Transverse colon (tissue), 4 donors: ENCODE measurements around the gene ABCD1. TPM values are rescaled to one million over a fixed set of nuclear protein-coding genes. Genes with fewer than 3 reads are reported as not detected.
"Not testable (repeated sequence)": the region's sequence is repeated elsewhere in the genome, so short reads cannot be mapped to it uniquely, and the experiment has no call there.

Source experiments
- DNase-seq: peaks from one replicate; pipeline ENCODE4 v3.0.0-alpha.2; 2019
- H3K27ac ChIP-seq, 4 donors: fragments of 200-600 bp; sonication (generic); 2 replicates each; pipeline ENCODE4 v1.5.1; 2016 to 2018; ENCODE audit warnings: inconsistent platforms in 4 of 4
- H3K27me3 ChIP-seq: fragments of 200-600 bp; sonication (generic); 2 replicates; pipeline ENCODE4 v1.5.1; 2017; ENCODE audit warnings: inconsistent platforms
- H3K36me3 ChIP-seq, 4 donors: fragments of 200-600 bp; sonication (generic); 2 replicates each; pipeline ENCODE4 v1.5.1; 2017 to 2019; ENCODE audit warnings: inconsistent platforms in 4 of 4
- H3K4me1 ChIP-seq, 4 donors: fragments of 200-600 bp; sonication (generic); 2 replicates each; pipeline ENCODE4 v1.5.1; 2017 to 2020; ENCODE audit warnings: inconsistent platforms in 4 of 4
- H3K4me3 ChIP-seq, 4 donors: fragments of 200-600 bp; sonication (generic); 1 replicate in 1 of 4; 2 replicates in 3 of 4; pipeline versions ENCODE4 v1.5.1 to v1.6.1; 2017 to 2019; ENCODE audit warnings: inconsistent platforms in 4 of 4
- H3K9me3 ChIP-seq, 2 donors: fragments of 200-600 bp; sonication (generic); 2 replicates each; pipeline ENCODE4 v1.5.1; 2017 to 2019; ENCODE audit warnings: inconsistent platforms in 2 of 2
- EP300 ChIP-seq: sonication (generic); formaldehyde crosslinking; IDR thresholded peaks from one replicate; pipeline ENCODE4 v1.6.1; 2017; ENCODE audit warnings: antibody characterized with exemption, low read depth
- POLR2A ChIP-seq: fragments of 450-650 bp; IDR thresholded peaks from one replicate; pipeline ENCODE4 v1.6.1; 2016; ENCODE audit warnings: antibody characterized with exemption, mild to moderate bottlenecking, moderate library complexity
- POLR2AphosphoS5 ChIP-seq, 3 donors: sonication (generic); formaldehyde crosslinking; IDR thresholded peaks; one replicate each; pipeline ENCODE4 v1.6.1; 2016; ENCODE audit warnings: antibody characterized with exemption in 3 of 3
- WGBS, 2 donors: methylation state at CpG; one replicate each; pipeline ENCODE4 v1.1.5; 2018; ENCODE audit warnings: low coverage in 1 of 2; 5-methylcytosine and 5-hydroxymethylcytosine counted together
- in situ Hi-C, 4 donors: fragments of 200-750 bp; cut with MboI; loops; one replicate each; pipeline versions ENCODE4 v1.15.0 to v1.15.1; 2017; ENCODE audit warnings: low sequenced_read_pairs in 3 of 4, low pct_ligation_motif_present in 1 of 4, low pct_unique_long_range_greater_than_20kb in 1 of 4
- intact Hi-C: fragments of 100-400 bp; cut with DNase I; formaldehyde crosslinking; loops from one replicate; pipeline ENCODE4 v1.15.1; 2023; ENCODE audit warnings: low total_unique reads
- total RNA-seq, 4 donors: library from RNA; depleted of rRNA; stranded (reverse); fragments of >200 nt; gene quantifications; one replicate each; pipeline ENCODE4 v1.1.0, GENCODE V29; 2016
- TF ChIP-seq, protein P1 (sequence below), 5 experiments: fragments of 200-600 bp in 3 of 5; fragments of 450-650 bp in 2 of 5; sonication (generic) in 3 of 5; IDR thresholded peaks; 1 replicate in 2 of 5; 2 replicates in 3 of 5; pipeline ENCODE4 v1.5.1; 2016 to 2017; ENCODE audit warnings: antibody characterized with exemption in 5 of 5, inconsistent platforms in 3 of 5, mild to moderate bottlenecking in 2 of 5, moderate library complexity in 1 of 5

The ABCD1 gene
- total RNA-seq, 4 donors from 2014 or later = 7.0 to 50.5 (median 18.1) TPM

DNA sequence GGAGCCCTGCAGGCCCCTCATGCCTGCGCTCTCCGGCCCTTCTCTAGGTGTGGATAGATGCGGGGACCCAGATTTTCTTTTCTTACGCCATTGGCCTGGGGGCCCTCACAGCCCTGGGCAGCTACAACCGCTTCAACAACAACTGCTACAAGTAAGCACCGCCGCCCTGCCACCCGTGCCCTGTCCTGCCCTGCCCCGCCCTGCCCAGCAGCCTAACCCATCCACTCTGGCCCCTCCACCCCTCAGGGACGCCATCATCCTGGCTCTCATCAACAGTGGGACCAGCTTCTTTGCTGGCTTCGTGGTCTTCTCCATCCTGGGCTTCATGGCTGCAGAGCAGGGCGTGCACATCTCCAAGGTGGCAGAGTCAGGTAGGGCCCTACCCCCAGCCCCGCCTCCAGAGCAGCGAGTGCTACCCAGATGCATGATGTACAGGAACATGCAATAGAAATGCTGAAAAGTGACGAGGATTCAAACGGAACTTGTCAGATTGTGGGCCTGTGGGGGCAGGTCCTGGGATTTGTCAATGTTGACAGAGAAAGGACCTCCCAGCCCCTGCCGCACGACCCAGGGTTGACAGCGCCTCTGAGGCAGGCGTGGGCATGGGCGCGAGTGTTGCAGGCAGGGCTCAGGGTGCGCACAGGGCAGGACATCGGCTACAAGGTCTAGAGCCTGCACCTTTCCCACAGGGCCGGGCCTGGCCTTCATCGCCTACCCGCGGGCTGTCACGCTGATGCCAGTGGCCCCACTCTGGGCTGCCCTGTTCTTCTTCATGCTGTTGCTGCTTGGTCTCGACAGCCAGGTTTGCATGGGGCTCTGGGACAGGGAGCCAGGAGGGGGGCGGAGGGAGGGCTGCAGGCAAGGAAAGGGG is 31.2 kb upstream of the ABCD1 start:
- peak in 1 of 3 donors; percentile 20 for TF ChIP-seq POLR2AphosphoS5 (IDR thresholded peaks at IDR 0.05)
- TF ChIP-seq EP300 = no peak
- intact Hi-C loops = no loop called here
- 83% methylated on average over 31 of the region's 31 CpGs; no CpG with 5 or more reads in 1 of the 2 donors for WGBS, 2 donors

DNA sequence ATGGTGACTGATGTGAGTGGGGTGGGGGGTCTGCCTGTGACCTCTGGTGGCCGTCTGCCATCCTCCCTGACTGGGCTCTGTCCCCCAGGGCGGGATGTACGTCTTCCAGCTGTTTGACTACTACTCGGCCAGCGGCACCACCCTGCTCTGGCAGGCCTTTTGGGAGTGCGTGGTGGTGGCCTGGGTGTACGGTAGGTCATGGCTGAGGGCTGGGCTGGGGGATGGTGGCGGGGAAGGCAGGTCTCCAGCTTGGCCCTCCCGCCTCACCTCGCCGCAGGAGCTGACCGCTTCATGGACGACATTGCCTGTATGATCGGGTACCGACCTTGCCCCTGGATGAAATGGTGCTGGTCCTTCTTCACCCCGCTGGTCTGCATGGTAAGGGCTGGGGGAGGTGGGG is 30.4 kb upstream of the ABCD1 start:
- H3K27ac ChIP-seq = peak overlapping the region in 1 of 4 donors; percentile 31
- 88% methylated on average over 16 of the region's 16 CpGs; no CpG with 5 or more reads in 1 of the 2 donors for WGBS, 2 donors

More for the DNA sequence above, 31.2 kb upstream of the ABCD1 start:
- no peaks in the 10 kb centered on the region for H3K27me3 ChIP-seq
- DNase-seq = no peak
- H3K9me3 ChIP-seq = no peaks in the 10 kb centered on the region
- peak overlapping the region in 1 of 4 donors; percentile 31 for H3K27ac ChIP-seq
- no peak overlapping the region for H3K4me3 ChIP-seq
- peaks cover 0 to 13% (median 3%) of the 10 kb centered on the region in 4 donors for H3K4me1 ChIP-seq
- H3K36me3 ChIP-seq = no peaks in the 10 kb centered on the region
- in situ Hi-C loops = no loop called here

DNA sequence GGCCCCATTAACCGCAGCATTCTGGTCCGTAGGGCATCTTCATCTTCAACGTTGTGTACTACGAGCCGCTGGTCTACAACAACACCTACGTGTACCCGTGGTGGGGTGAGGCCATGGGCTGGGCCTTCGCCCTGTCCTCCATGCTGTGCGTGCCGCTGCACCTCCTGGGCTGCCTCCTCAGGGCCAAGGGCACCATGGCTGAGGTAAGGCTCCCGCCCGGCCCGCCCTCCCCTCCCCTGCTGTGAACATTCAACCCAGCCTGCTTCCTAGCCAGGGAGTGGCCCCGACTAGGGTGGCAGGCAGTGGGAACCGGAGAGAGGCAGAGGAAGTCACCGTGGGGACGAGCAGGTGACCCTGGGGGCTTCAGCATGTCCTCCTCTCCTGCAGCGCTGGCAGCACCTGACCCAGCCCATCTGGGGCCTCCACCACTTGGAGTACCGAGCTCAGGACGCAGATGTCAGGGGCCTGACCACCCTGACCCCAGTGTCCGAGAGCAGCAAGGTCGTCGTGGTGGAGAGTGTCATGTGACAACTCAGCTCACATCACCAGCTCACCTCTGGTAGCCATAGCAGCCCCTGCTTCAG is 29.9 kb upstream of the ABCD1 start:
- H3K4me3 ChIP-seq = no peak overlapping the region
- H3K27me3 ChIP-seq = no peaks in the 10 kb centered on the region
- intact Hi-C loops = no loop called here
- TF ChIP-seq EP300 (no peak), POLR2AphosphoS5 (IDR thresholded peaks at IDR 0.05) (no peak), POLR2A (no peak)
- TF ChIP-seq, protein P1, sequence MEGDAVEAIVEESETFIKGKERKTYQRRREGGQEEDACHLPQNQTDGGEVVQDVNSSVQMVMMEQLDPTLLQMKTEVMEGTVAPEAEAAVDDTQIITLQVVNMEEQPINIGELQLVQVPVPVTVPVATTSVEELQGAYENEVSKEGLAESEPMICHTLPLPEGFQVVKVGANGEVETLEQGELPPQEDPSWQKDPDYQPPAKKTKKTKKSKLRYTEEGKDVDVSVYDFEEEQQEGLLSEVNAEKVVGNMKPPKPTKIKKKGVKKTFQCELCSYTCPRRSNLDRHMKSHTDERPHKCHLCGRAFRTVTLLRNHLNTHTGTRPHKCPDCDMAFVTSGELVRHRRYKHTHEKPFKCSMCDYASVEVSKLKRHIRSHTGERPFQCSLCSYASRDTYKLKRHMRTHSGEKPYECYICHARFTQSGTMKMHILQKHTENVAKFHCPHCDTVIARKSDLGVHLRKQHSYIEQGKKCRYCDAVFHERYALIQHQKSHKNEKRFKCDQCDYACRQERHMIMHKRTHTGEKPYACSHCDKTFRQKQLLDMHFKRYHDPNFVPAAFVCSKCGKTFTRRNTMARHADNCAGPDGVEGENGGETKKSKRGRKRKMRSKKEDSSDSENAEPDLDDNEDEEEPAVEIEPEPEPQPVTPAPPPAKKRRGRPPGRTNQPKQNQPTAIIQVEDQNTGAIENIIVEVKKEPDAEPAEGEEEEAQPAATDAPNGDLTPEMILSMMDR (IDR thresholded peaks at IDR 0.05) = no peak
- peaks cover 3 to 22% (median 6%) of the 10 kb centered on the region in 4 donors for H3K4me1 ChIP-seq
- in situ Hi-C loops = no loop called here
- no peak for DNase-seq
- H3K9me3 ChIP-seq = no peaks in the 10 kb centered on the region
- H3K36me3 ChIP-seq = no peaks in the 10 kb centered on the region
- WGBS, 2 donors = 92% methylated on average over 20 of the region's 23 CpGs; no CpG with 5 or more reads in 1 of the 2 donors
- H3K27ac ChIP-seq = peak overlapping the region in 1 of 4 donors; percentile 31

More for the DNA sequence above, 30.4 kb upstream of the ABCD1 start:
- H3K4me1 ChIP-seq = peaks cover 0 to 20% (median 4%) of the 10 kb centered on the region in 4 donors
- H3K27me3 ChIP-seq, H3K4me3 ChIP-seq, H3K9me3 ChIP-seq, in situ Hi-C loops, DNase-seq, H3K36me3 ChIP-seq, intact Hi-C loops: not testable (repeated sequence)

DNA sequence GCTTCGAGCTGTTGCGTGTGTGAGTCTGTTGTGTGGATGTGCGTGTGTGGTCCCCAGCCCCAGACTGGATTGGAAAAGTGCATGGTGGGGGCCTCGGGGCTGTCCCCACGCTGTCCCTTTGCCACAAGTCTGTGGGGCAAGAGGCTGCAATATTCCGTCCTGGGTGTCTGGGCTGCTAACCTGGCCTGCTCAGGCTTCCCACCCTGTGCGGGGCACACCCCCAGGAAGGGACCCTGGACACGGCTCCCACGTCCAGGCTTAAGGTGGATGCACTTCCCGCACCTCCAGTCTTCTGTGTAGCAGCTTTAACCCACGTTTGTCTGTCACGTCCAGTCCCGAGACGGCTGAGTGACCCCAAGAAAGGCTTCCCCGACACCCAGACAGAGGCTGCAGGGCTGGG is 28.6 kb upstream of the ABCD1 start:
- TF ChIP-seq, protein P1 (IDR thresholded peaks at IDR 0.05) = no peak
- TF ChIP-seq EP300 = no peak
- no peak for TF ChIP-seq POLR2A
- no peak for TF ChIP-seq POLR2AphosphoS5 (IDR thresholded peaks at IDR 0.05)
- Histone ChIP-seq H3K27me3 (no peaks in the 10 kb centered on the region), H3K4me1 (peaks cover 6 to 25% (median 15%) of the 10 kb centered on the region in 4 donors), H3K4me3 (no peak overlapping the region), H3K27ac (no peak overlapping the region), H3K9me3 (no peaks in the 10 kb centered on the region), H3K36me3 (no peaks in the 10 kb centered on the region)
- in situ Hi-C loops = no loop called here
- DNase-seq = no peak
- intact Hi-C loops = no loop called here
- whole genome bisulfite sequencing, 2 donors = 92% methylated on average over 15 of the region's 15 CpGs; no CpG with 5 or more reads in 1 of the 2 donors

DNA sequence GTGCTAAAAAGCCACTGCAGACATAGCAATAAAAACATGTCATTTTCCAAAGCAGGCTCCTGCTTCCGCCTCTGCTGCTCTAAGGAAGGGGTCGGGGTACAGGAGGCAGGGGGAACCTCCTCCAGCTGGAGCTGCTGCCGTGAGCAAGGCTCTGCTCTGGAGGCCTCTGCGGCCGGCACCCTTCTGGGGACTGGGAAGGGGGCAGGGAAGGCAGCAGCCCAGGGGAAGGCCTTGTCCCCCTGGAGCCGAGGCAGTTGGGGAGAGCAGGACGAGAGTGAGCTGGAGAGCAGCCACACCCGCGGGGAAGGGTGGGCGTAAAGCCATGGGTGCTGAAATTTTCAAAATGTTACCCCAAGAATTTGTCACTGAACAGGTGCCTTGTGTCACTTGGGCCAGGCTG is 28.1 kb upstream of the ABCD1 start:
- H3K4me1 ChIP-seq = peaks cover 6 to 30% (median 17%) of the 10 kb centered on the region in 4 donors
- H3K27me3 ChIP-seq, in situ Hi-C loops, intact Hi-C loops, H3K9me3 ChIP-seq, H3K27ac ChIP-seq, H3K4me3 ChIP-seq, DNase-seq, H3K36me3 ChIP-seq: not testable (repeated sequence)
- 85% methylated on average over 9 of the region's 10 CpGs; no CpG with 5 or more reads in 1 of the 2 donors for WGBS, 2 donors

DNA sequence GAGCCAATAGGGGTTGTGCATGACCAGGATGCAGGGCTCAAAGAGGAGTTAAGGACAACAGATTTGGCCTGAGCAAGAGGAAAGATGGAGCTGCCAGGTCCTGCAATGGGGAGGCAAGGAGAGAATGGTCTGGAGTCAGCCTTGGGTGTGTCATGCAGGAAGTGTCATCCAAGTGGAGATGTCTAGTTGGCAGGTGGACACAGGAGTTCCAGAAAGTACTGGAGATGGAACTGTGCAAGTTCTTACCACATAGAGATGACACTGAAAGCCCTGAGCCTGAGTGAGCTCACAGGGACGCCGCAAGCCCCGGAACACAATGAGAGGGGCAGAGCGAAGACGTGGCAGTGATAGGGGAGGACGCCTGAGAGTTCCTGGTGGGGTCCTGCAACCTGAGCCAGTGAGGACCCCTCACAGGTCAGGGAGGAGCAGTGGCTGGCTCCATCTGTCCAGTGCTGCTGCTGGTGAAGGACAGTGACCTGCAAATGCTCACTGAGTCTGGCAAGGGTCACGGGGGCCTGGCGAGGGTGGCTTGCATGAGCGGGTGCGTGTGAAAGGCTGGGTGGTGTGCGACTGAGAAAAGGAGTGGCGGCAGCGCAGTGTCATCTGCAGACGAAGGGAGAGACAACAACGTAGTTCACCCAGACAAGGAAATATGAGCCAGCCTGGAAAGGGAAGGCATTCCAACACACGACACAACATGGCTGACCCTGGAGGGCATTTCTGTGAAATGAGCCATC is 27.5 kb upstream of the ABCD1 start:
- H3K9me3 ChIP-seq, H3K4me3 ChIP-seq, in situ Hi-C loops, intact Hi-C loops, DNase-seq, H3K27me3 ChIP-seq, H3K36me3 ChIP-seq, H3K27ac ChIP-seq: not testable (repeated sequence)
- peaks cover 6 to 35% (median 17%) of the 10 kb centered on the region in 4 donors for H3K4me1 ChIP-seq
- 89% methylated on average over 16 of the region's 16 CpGs; no CpG with 5 or more reads in 1 of the 2 donors for WGBS, 2 donors
